Neural cell (in vitro differentiated cells): Measurements from ENCODE around the gene USP6NL. TPM values are rescaled to one million over a fixed set of nuclear protein-coding genes. Genes with fewer than 3 reads are reported as not detected.

ENCODE experiments used
- H2AFZ ChIP-seq: fragments of 200-600, 300-800 bp; sonication (generic), shearing (Covaris generic); 2 replicates; pipeline ENCODE4 v1.6.0; 2014; ENCODE audit warnings: low read depth, mild to moderate bottlenecking, antibody characterized with exemption, low read length, moderate library complexity
- H3F3A ChIP-seq: fragments of 200-600 bp; shearing (Covaris generic); 2 replicates; pipeline ENCODE4 v1.6.1; 2016; ENCODE audit warnings: mild to moderate bottlenecking, moderate library complexity, mixed read lengths, antibody characterized with exemption, low read length; ENCODE audit not compliant: insufficient read depth, poor library complexity, severe bottlenecking
- H3K27ac ChIP-seq: fragments of 200-600, 300-800 bp; sonication (generic), shearing (Covaris generic); 2 replicates; pipeline ENCODE4 v1.5.1; 2014; ENCODE audit warnings: mild to moderate bottlenecking, low read length, moderate library complexity
- H3K27me3 ChIP-seq: fragments of 300-800, 200-600 bp; sonication (generic), shearing (Covaris generic); 2 replicates; pipeline ENCODE4 v1.6.0; 2014; ENCODE audit warnings: mild to moderate bottlenecking, low read depth, low read length, moderate library complexity; ENCODE audit not compliant: insufficient read depth
- H3K36me3 ChIP-seq: fragments of 300-800, 200-600 bp; sonication (generic), shearing (Covaris generic); 2 replicates; pipeline ENCODE4 v1.5.1; 2014; ENCODE audit warnings: mild to moderate bottlenecking, antibody characterized with exemption, low read length, moderate library complexity; ENCODE audit not compliant: insufficient read depth
- H3K4me2 ChIP-seq: fragments of 300-800, 200-600 bp; sonication (generic), shearing (Covaris generic); 2 replicates; pipeline ENCODE4 v1.6.0; 2014; ENCODE audit warnings: mild to moderate bottlenecking, low read length
- H3K4me3 ChIP-seq: fragments of 300-800, 200-600 bp; sonication (generic), shearing (Covaris generic); 2 replicates; pipeline ENCODE4 v1.5.1; 2014; ENCODE audit warnings: mild to moderate bottlenecking, low read length, moderate library complexity
- H3K79me2 ChIP-seq: fragments of 200-600 bp; shearing (Covaris generic); replicated peaks from 2 replicates; pipeline ENCODE4 v1.6.0; 2014; ENCODE audit warnings: mild to moderate bottlenecking, low read length, moderate library complexity; ENCODE audit not compliant: insufficient read depth
- H3K9ac ChIP-seq: fragments of 300-800, 200-600 bp; sonication (generic), shearing (Covaris generic); 2 replicates; pipeline ENCODE4 v1.6.1; 2016; ENCODE audit warnings: mild to moderate bottlenecking, low read length, mixed read lengths
- H3K9me2 ChIP-seq: fragments of 200-600 bp; shearing (Covaris generic); 2 replicates; pipeline ENCODE4 v1.6.1; 2016; ENCODE audit warnings: mild to moderate bottlenecking, low read length, mixed read lengths; ENCODE audit not compliant: insufficient read depth
- H3K9me3 ChIP-seq: fragments of 200-600, 300-800 bp; sonication (generic), shearing (Covaris generic); 2 replicates; pipeline ENCODE4 v1.6.1; 2016; ENCODE audit warnings: mild to moderate bottlenecking, mixed run types, low read length, moderate library complexity, mixed read lengths
- H4K20me1 ChIP-seq: fragments of 200-600 bp; shearing (Covaris generic); 2 replicates; pipeline ENCODE4 v1.6.1; 2016; ENCODE audit warnings: mild to moderate bottlenecking, mixed run types; ENCODE audit not compliant: insufficient read depth
- CTCF ChIP-seq: fragments of 450-650 bp; IDR thresholded peaks from 2 replicates; pipeline ENCODE4 v1.5.1; 2014; ENCODE audit warnings: antibody characterized with exemption, mild to moderate bottlenecking, moderate library complexity; ENCODE audit not compliant: poor library complexity, severe bottlenecking
- EP300 ChIP-seq: fragments of 450-650 bp; conservative IDR thresholded peaks from 2 replicates; pipeline ENCODE4 v1.6.1; 2014; ENCODE audit warnings: antibody characterized with exemption, mild to moderate bottlenecking, moderate library complexity; ENCODE audit not compliant: poor library complexity, severe bottlenecking
- EZH2 ChIP-seq: fragments of 200-600, 300-800 bp; shearing (Covaris generic), sonication (generic); IDR thresholded peaks from 2 replicates; pipeline ENCODE4 v1.6.1; 2014; ENCODE audit warnings: antibody characterized with exemption, low read length, borderline replicate concordance, mild to moderate bottlenecking; ENCODE audit not compliant: insufficient read depth, poor library complexity, severe bottlenecking
- MXI1 ChIP-seq: fragments of 450-650 bp; conservative IDR thresholded peaks from 2 replicates; pipeline ENCODE4 v1.6.1; 2014; ENCODE audit warnings: antibody characterized with exemption, mild to moderate bottlenecking; ENCODE audit not compliant: poor library complexity, severe bottlenecking
- POLR2AphosphoS5 ChIP-seq: IDR thresholded peaks from 2 replicates; pipeline ENCODE4 v1.6.1; 2012
- RAD21 ChIP-seq: fragments of 450-650 bp; conservative IDR thresholded peaks from 2 replicates; pipeline ENCODE4 v1.6.1; 2014; ENCODE audit warnings: antibody characterized with exemption, mild to moderate bottlenecking, moderate library complexity
- REST ChIP-seq: IDR thresholded peaks from 2 replicates; pipeline ENCODE4 v1.6.1; 2012; ENCODE audit warnings: borderline replicate concordance
- SMC3 ChIP-seq: fragments of 450-650 bp; conservative IDR thresholded peaks from 2 replicates; pipeline ENCODE4 v1.6.1; 2014; ENCODE audit warnings: antibody characterized with exemption, mild to moderate bottlenecking, moderate library complexity; ENCODE audit not compliant: poor library complexity
- TAF1 ChIP-seq: IDR thresholded peaks from 2 replicates; pipeline ENCODE4 v1.6.1; 2012; ENCODE audit warnings: low read depth
- polyA plus RNA-seq: library from polyadenylated mRNA; depleted of rRNA; stranded (reverse); fragments of >200 nt; gene quantifications from 2 replicates; pipeline ENCODE4 v1.2.3, GENCODE V29; 2014

The USP6NL gene
- polyA plus RNA-seq, 1 donor from 2014 or later: 39.9 TPM

DNA sequence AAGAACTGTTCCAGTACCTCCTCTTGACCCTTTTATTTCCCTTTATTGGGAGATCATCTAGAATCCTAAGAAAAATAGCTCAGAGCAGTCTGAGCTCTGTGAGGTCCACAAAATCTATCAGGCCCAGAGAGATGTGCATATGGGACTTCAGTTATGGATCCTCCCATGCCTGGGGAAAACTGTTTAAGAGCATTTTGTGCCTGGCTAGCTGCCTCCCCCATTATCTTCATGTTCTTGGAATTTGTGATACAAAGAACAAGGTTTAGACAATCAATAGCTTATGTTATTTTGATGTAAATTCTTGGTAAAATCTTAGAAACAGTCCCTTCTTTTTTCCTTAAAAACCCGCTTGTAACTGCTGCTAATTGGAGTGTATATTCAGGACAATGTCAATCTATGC lies 75.2 kb downstream of the USP6NL start:
- Histone ChIP-seq H3K36me3 (no peaks in the 10 kb centered on the region), H3K9ac (no peak overlapping the region), H3K9me3 (no peaks in the 10 kb centered on the region), H3K9me2 (no peaks in the 10 kb centered on the region), H3K79me2 (peaks cover 36% of the 10 kb centered on the region), H2AFZ (no peak overlapping the region), H3K27me3 (no peaks in the 10 kb centered on the region), H3K27ac (no peak overlapping the region), H3K4me2 (no peak overlapping the region), H3F3A (no peaks in the 10 kb centered on the region), H4K20me1 (no peaks in the 10 kb centered on the region), H3K4me3 (no peak overlapping the region)
- TF ChIP-seq REST: no peak
- TF ChIP-seq MXI1: no peak
- no peak for TF ChIP-seq EP300
- no peak for TF ChIP-seq TAF1
- no peak for TF ChIP-seq POLR2AphosphoS5
- TF ChIP-seq RAD21: no peak
- no peak for TF ChIP-seq CTCF
- no peak for TF ChIP-seq EZH2
- no peak for TF ChIP-seq SMC3

DNA sequence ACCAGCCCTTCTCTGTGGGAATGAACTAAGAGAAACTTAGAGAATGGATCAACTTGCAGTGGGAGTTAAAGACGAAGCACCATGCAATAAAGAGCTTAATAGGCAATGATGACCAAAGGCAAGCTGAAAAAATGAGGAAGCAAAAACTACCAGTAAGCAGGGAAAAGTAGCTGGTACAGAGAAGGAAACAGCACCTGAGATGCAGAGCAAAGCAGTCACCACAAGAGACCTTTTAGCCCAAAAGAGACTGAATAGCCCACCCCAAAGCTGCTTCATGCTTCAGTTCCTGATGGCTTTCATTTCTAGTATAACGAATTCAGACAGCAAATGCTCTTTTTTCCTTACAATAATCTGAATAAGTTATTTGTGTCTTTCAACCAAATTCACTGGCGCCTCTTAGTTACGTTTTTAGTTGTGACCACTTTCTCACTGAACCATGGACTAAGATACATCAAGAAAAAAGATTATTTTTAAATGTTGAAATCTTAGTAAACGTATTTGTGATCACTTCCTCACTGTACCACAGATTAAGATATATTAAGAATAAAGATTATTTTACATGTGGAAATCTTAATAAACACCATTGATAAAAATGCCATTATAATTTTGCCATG lies 76.0 kb downstream of the USP6NL start:
- H3K4me3 ChIP-seq: no peak overlapping the region
- no peaks in the 10 kb centered on the region for H3K27me3 ChIP-seq
- H3F3A ChIP-seq: no peaks in the 10 kb centered on the region
- H3K9ac ChIP-seq: no peak overlapping the region
- H3K4me2 ChIP-seq: no peak overlapping the region
- no peak overlapping the region for H3K27ac ChIP-seq
- H4K20me1 ChIP-seq: no peaks in the 10 kb centered on the region
- no peaks in the 10 kb centered on the region for H3K9me2 ChIP-seq
- H3K9me3 ChIP-seq: no peaks in the 10 kb centered on the region
- H3K79me2 ChIP-seq: peaks cover 43% of the 10 kb centered on the region
- TF ChIP-seq MXI1 (no peak), REST (no peak), CTCF (no peak), EP300 (no peak), RAD21 (no peak), EZH2 (no peak), TAF1 (no peak), POLR2AphosphoS5 (no peak), SMC3 (no peak)
- no peaks in the 10 kb centered on the region for H3K36me3 ChIP-seq
- no peak overlapping the region for H2AFZ ChIP-seq
